GM23248 (cell line): ENCODE results near the gene CAMTA1. TPM values are rescaled to one million over a fixed set of nuclear protein-coding genes. Genes with fewer than 3 reads are reported as not detected.

ENCODE experiments used
- DNase-seq: peaks from one replicate; pipeline ENCODE4 v3.0.0-alpha.2; 2015
- H2AFZ ChIP-seq: fragments of 200-600 bp; sonication (generic); 2 replicates; pipeline ENCODE4 v1.6.1; 2016; ENCODE audit warnings: antibody characterized with exemption
- H3F3A ChIP-seq: fragments of 200-600 bp; sonication (generic); 2 replicates; pipeline ENCODE4 v1.6.1; 2016; ENCODE audit warnings: mild to moderate bottlenecking, antibody characterized with exemption, mixed run types; ENCODE audit not compliant: insufficient read depth
- H3K27ac ChIP-seq: fragments of 200-600 bp; sonication (generic); 2 replicates; pipeline ENCODE4 v1.5.1; 2016; ENCODE audit warnings: mild to moderate bottlenecking
- H3K27me3 ChIP-seq: fragments of 200-600 bp; sonication (generic); replicated peaks from 2 replicates; pipeline ENCODE4 v1.6.1; 2016; ENCODE audit warnings: mild to moderate bottlenecking; ENCODE audit not compliant: insufficient read depth
- H3K36me3 ChIP-seq: fragments of 200-600 bp; sonication (generic); 2 replicates; pipeline ENCODE4 v1.6.1; 2016; ENCODE audit warnings: low read depth, mild to moderate bottlenecking
- H3K4me1 ChIP-seq: fragments of 200-600 bp; sonication (generic); 2 replicates; pipeline ENCODE4 v1.6.1; 2016; ENCODE audit warnings: mild to moderate bottlenecking; ENCODE audit not compliant: insufficient read depth
- H3K4me2 ChIP-seq: fragments of 200-600 bp; sonication (generic); one replicate; pipeline ENCODE4 v1.6.1; 2016; ENCODE audit warnings: mild to moderate bottlenecking; ENCODE audit not compliant: unreplicated experiment
- H3K4me3 ChIP-seq: fragments of 200-600 bp; sonication (generic); 2 replicates; pipeline ENCODE4 v1.5.1; 2016; ENCODE audit warnings: mild to moderate bottlenecking
- H3K79me2 ChIP-seq: fragments of 200-600 bp; sonication (generic); 2 replicates; pipeline ENCODE4 v1.6.1; 2016; ENCODE audit warnings: mild to moderate bottlenecking; ENCODE audit not compliant: insufficient read depth
- H3K9ac ChIP-seq: fragments of 200-600 bp; sonication (generic); 2 replicates; pipeline ENCODE4 v1.6.1; 2016; ENCODE audit warnings: mild to moderate bottlenecking
- H3K9me2 ChIP-seq: fragments of 200-600 bp; sonication (generic); 2 replicates; pipeline ENCODE4 v1.6.1; 2016; ENCODE audit warnings: mixed run types, mild to moderate bottlenecking, moderate library complexity; ENCODE audit not compliant: insufficient read depth
- H3K9me3 ChIP-seq: fragments of 200-600 bp; sonication (generic); one replicate; pipeline ENCODE4 v1.6.1; 2017; ENCODE audit warnings: low read depth
- H4K20me1 ChIP-seq: fragments of 200-600 bp; sonication (generic); 2 replicates; pipeline ENCODE4 v1.6.0; 2016; ENCODE audit not compliant: insufficient read depth
- EZH2 ChIP-seq: fragments of 200-600 bp; sonication (generic); IDR thresholded peaks from 2 replicates; pipeline ENCODE4 v1.6.1; 2018; ENCODE audit warnings: antibody characterized with exemption, mild to moderate bottlenecking; ENCODE audit not compliant: insufficient read depth, poor library complexity, severe bottlenecking
- EZH2phosphoT487 ChIP-seq: fragments of 200-600 bp; sonication (generic); IDR thresholded peaks from 2 replicates; pipeline ENCODE4 v1.6.1; 2018; ENCODE audit warnings: antibody characterized with exemption, moderate library complexity, mild to moderate bottlenecking, low read depth; ENCODE audit not compliant: insufficient read depth
- WGBS, 2 experiments: methylation state at CpG; one replicate each; pipeline ENCODE4 v1.1.6; 2015 to 2017; ENCODE audit warnings: low lambda C conversion rate in 2 of 2, low coverage in 1 of 2; ENCODE audit errors: missing lambda C conversion rate in 2 of 2; 5-methylcytosine and 5-hydroxymethylcytosine counted together
- in situ Hi-C: fragments of 300-500 bp; cut with MboI; formaldehyde crosslinking; loops from 2 replicates; pipeline ENCODE4 v1.15.0; 2020
- polyA plus RNA-seq: library from polyadenylated mRNA; unstranded; fragments of >200 nt; fragmentation: Nextera tagmentation; extraction: Ambion mirVana; gene quantifications from 2 replicates; pipeline ENCODE4 v1.2.1, GENCODE V29; 2016
- total RNA-seq: library from RNA; depleted of rRNA; stranded (reverse); fragments of >200 nt; shearing (Covaris generic); gene quantifications from 2 replicates; pipeline ENCODE4 v1.2.3, GENCODE V29; 2014

The CAMTA1 gene
- total and polyA plus RNA-seq, 2 experiments from 2014 or later = 50.1 to 165 TPM

DNA sequence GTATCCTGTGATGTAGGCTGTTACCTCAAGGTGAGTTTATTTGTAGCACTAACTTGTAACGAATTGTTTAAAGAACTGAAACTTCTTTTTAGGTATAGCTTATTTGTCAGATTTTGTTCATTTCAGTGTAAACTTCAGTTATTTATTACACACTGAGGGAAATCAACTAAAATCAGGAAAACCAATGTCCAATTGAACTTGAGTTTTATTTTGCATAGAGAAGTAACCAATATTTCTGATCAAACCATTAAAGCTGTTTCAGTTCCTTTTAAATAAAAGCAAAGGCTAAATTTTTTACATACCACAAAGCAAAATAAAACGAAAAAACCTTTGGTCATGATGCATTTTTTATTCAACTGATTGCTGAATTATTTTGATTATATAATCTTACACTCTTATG, 103.6 kb downstream of the CAMTA1 start:
- in situ Hi-C loops = loop anchor here (25.0 kb wide), 1 partner anchor 177 kb away; the partner anchor contains the start of gene DNAJC11
- no peak for TF ChIP-seq EZH2
- no peak for TF ChIP-seq EZH2phosphoT487
- no peaks in the 10 kb centered on the region for H3K27me3 ChIP-seq

DNA sequence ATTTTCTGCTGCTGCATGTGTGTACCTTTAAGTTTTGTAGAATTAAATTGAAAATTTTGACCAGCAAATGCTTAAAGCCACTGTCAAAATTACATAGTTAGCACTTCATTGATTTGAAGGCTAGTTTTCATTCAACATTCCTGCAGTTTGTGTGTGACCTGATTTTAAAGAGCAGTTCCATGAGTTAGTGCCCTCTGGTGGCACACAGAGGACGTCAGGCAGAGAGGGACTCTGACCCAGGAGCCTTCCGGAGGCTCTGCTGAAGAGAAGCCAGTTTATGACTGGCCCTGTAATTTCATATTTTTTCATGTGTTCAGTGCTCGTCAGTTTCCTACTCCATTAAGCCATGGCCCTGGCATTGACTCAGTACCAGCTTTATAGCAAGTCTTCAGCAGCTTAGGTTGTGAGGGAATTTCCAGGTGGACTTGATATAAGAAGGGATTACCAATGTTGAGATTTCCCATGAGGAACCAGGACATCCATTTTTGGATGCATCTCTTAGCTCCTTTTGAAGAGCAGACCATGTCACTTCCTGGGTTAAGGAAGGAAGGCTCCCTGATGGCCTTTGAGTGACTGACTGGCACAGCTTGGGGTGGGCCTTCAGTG, 104.7 kb downstream of the CAMTA1 start:
- Histone ChIP-seq H3K4me2 (no peak overlapping the region), H3K36me3 (no peaks in the 10 kb centered on the region), H3K79me2 (no peaks in the 10 kb centered on the region), H3K4me1 (0 out of 2 replicates have a peak, but pooled peaks cover 7% of the 10 kb centered on the region), H3K4me3 (no peak overlapping the region), H3K27ac (no peak overlapping the region), H3F3A (no peaks in the 10 kb centered on the region), H3K27me3 (no peaks in the 10 kb centered on the region), H3K9ac (no peak overlapping the region), H2AFZ (no peak overlapping the region), H3K9me3 (no peaks in the 10 kb centered on the region), H4K20me1 (no peaks in the 10 kb centered on the region), H3K9me2 (no peaks in the 10 kb centered on the region)
- peak; percentile 82 for DNase-seq
- TF ChIP-seq EZH2phosphoT487 = no peak
- no peak for TF ChIP-seq EZH2
- WGBS, 2 experiments = 18 to 20% methylated on average over 3 of the region's 3 CpGs
- in situ Hi-C loops = loop anchor here (10.0 to 25.0 kb wide), 2 partner anchors 178 to 755 kb away; partner anchors contain the start of gene DNAJC11

More for the DNA sequence above, 103.6 kb downstream of the CAMTA1 start:
- DNase-seq = no peak
- no peaks in the 10 kb centered on the region for H3K9me2 ChIP-seq
- no peaks in the 10 kb centered on the region for H3F3A ChIP-seq
- H2AFZ ChIP-seq = no peak overlapping the region
- no peaks in the 10 kb centered on the region for H4K20me1 ChIP-seq
- no peak overlapping the region for H3K27ac ChIP-seq
- H3K4me2 ChIP-seq = no peak overlapping the region
- H3K9ac ChIP-seq = no peak overlapping the region
- no peaks in the 10 kb centered on the region for H3K36me3 ChIP-seq
- H3K4me1 ChIP-seq = 0 out of 2 replicates have a peak, but pooled peaks cover 7% of the 10 kb centered on the region
- no peak overlapping the region for H3K4me3 ChIP-seq
- no peaks in the 10 kb centered on the region for H3K9me3 ChIP-seq
- H3K79me2 ChIP-seq = no peaks in the 10 kb centered on the region
- 93 to 97% methylated on average over 2 of the region's 2 CpGs for WGBS, 2 experiments

DNA sequence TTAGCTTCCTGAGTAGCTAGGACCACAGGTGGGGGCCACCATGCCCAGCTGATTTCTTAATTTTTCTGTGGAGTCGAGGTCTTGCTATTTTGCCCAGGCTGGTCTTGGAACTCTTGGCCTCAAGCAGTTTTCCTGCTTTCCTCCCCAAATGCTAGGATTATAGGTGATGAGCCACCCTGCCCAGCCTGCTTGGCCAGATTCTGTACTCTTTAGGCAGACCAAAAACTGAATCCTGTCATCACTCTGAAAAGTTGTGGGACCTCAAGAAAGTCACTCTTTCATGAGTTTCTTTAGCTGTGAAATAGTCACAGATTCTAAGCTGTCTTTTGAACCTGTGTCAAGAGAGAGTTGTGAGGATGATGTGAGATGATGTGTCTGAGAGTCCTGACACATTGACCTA, 105.4 kb downstream of the CAMTA1 start:
- Histone ChIP-seq H3K4me3 (no peak overlapping the region), H3K9me3 (no peaks in the 10 kb centered on the region), H3K9ac (no peak overlapping the region), H3F3A (no peaks in the 10 kb centered on the region), H3K4me2 (no peak overlapping the region), H3K9me2 (no peaks in the 10 kb centered on the region), H3K27ac (no peak overlapping the region), H3K4me1 (0 out of 2 replicates have a peak, but pooled peaks cover 7% of the 10 kb centered on the region), H3K27me3 (no peaks in the 10 kb centered on the region), H3K79me2 (no peaks in the 10 kb centered on the region), H4K20me1 (no peaks in the 10 kb centered on the region), H3K36me3 (no peaks in the 10 kb centered on the region), H2AFZ (no peak overlapping the region)
- DNase-seq = no peak
- 94 to 100% methylated on average over 1 of the region's 1 CpG for WGBS, 2 experiments
- in situ Hi-C loops = loop anchor here (10.0 to 25.0 kb wide), 2 partner anchors 178 to 754 kb away; partner anchors contain the start of gene DNAJC11
- TF ChIP-seq EZH2 = no peak
- TF ChIP-seq EZH2phosphoT487 = no peak

DNA sequence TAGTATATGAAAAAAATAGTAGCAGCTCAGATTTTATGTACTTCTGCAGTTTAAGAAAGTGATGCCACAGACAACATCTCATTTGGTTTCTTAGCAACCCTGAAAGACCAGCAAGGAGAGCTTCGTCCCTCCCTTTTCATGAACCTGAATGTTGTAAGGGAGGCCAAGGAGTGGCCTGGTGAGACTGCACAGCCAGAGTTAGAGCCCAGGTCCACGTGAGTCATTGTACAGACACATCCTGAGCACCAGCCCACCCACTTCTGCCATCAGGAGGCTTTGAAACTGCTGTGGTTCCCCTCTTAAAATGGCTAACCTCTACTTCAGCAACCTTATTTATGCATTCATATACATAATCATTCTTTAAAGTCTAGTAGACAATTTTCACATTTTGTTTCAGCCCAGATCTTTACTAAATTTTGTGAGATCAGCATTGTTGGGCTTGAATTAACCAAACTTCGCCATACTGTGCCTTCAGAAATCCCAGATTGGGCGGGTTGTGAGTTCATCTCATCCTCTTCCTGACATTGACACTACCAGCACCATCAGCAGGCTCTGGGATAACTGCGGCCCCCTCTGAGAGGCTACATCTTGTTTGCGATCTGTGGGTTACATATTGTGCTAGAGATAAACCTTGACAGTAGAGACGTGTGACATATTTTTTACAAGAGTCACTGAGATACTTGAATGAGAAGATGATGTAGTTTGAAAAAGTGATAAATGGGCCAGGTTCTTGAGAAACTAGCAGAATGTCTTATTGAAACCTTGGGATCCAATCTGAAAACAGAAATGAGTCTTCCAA, 106.7 kb downstream of the CAMTA1 start:
- Histone ChIP-seq H2AFZ (no peak overlapping the region), H3K9ac (no peak overlapping the region), H3K9me3 (no peaks in the 10 kb centered on the region), H3K36me3 (no peaks in the 10 kb centered on the region), H3K79me2 (no peaks in the 10 kb centered on the region), H3K4me1 (0 out of 2 replicates have a peak, but pooled peaks cover 7% of the 10 kb centered on the region), H3K27me3 (no peaks in the 10 kb centered on the region), H3K9me2 (no peaks in the 10 kb centered on the region), H4K20me1 (no peaks in the 10 kb centered on the region), H3K4me2 (no peak overlapping the region), H3K4me3 (no peak overlapping the region), H3F3A (no peaks in the 10 kb centered on the region), H3K27ac (no peak overlapping the region)
- 93 to 95% methylated on average over 7 of the region's 7 CpGs for WGBS, 2 experiments
- in situ Hi-C loops = loop anchor here (10.0 to 25.0 kb wide), 2 partner anchors 180 to 753 kb away; partner anchors contain the start of gene DNAJC11
- TF ChIP-seq EZH2phosphoT487 (no peak), EZH2 (no peak)
- DNase-seq = peak; percentile 23
